ENCODE data around the gene CACNG4.

Gene CACNG4

DNA sequence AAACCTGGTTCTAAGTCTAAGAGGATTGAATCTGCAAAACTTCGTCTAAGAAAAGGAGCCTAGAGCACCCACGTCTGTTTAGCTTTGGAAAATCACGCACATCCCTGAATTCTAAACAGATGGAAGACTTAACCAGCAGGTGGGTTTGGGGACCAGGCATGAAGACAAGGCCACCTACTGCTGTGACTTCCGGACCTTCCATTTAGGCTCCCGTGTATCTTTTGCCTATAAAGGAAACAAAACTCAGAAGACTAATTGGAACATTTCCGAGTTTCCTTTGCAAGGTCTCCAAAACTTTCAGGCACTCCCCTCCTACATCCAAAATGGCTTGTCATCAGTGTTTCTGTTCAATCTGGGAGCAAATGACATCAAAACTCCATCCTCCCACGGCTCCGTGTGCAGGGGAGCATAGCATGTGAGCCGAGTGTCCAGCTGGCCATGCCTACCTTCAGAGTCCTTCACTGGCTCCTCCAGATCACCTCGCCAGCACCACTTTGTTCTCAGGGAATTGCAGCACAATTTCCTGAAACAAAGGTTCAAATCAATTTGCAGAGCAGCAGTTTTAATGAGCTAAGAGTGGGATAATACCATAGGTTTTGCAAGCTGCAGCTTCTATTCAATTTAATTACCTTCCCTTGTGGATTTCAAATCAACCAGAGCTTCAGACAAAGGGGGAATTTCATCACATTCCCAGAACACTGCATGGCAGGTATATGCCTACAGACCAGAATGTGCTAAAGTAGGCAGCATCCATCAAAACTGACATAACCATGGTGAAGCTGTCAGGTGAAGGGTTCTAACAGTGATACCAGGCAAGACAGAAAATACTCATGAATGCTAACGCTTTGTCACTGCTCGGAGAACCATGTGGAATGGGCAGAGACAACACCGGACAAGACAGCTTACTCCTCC lies 103.3 kb downstream of the CACNG4 start:
- DNase-seq, result no peak

DNA sequence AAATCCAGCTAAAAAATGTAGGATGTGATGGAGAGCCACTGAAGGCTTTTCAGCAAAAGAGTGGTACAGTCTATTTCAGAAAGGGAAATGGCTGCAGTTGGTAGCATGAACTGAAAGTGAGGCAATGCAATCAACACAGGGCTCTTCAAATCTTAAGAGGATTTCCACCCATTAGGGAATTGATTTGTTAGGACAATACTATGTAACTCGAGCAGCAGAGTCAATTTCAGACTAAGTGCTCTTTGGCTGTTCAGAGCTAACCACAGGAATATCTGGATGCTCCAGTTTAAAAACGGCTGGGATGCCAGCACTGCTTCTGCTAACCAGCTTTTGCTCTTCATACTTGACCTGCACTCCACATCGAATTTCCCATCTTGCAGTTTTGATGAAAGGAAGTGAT lies 104.5 kb downstream of the CACNG4 start:
- no peak for DNase-seq

- DNase-seq, result no peak
These were observed 105.2 kb downstream of the CACNG4 start for GRCh38 chr17:67069603-67070136.

DNA sequence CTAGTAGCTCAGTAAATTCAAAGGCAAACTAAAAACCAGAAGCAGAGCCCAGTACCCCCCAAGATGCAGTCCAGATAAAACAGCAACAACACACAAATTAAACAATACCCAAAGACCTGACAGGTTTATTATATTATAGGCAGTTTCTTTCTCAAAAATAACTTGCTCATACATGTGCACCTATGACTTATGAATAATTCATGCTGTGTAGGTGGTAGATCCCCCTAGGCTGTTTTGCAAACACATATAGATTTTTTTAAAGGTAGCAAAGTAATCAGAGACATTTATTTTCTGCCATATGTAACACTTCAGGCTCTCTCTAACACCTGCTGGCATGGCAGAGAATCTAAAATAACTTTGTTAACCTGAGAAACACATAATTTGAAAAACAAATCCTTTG lies 107.1 kb downstream of the CACNG4 start:
- no peak for DNase-seq

- DNase-seq, result no peak
These were observed 108.4 kb downstream of the CACNG4 start for GRCh38 chr17:67072885-67073284.

DNA sequence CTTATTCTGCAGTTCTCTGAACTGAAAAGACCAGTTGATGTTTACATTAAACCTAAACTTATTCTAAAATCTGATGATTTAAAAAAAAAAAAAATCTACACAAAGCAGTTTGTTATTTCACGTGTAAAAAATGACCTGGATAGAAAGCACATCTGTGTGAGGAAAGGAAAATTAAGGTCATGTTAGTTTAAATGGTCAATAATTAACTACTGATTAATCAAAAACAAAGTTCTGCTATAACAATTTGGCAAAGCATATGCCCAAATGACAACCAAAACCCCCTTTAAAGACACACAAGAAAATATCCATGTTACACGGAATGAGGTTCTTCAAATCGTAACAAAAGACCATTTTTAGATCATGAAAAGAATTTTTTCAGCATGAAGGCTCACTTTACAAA lies 110.3 kb downstream of the CACNG4 start:
- no peak for DNase-seq

DNA sequence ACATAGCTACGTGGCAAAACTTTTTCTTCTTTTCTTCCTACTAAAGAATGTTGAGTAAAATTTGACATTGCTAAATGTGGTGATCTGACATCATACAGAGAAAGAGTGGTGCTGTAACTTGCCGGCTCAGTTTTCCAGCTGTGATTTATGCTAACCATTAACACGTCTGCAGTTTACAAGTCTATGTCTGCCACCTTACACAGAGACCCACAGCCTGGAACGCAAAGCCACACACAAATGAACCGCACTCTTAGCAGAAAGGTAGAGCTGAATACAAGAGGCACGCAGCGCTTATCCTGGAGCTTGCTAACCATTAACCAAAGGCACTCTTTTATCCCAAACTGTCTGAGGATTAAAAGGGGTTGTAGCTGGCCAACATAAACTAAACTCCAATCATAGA lies 111.8 kb downstream of the CACNG4 start:
- no peak for DNase-seq

DNA sequence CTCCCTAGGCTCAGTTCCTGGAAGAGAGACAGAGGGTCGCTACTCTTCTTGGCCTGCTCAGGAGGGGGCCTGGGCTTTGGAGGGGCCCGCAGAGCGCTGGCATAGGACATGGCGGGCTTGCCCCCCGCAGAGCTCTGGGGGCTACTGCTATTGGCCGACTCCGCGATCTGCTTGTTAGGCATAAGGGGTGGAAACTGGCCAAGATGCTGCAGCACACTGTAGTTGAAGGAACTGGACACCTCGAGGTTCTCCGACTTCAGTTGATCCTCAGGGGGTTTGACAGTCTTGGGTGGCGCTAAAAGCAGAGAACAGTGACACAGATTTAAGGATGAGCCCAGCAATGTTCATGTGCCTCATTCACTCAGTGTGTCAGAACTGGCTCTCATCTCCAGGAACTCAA lies 113.8 kb downstream of the CACNG4 start:
- no peak for DNase-seq

DNA sequence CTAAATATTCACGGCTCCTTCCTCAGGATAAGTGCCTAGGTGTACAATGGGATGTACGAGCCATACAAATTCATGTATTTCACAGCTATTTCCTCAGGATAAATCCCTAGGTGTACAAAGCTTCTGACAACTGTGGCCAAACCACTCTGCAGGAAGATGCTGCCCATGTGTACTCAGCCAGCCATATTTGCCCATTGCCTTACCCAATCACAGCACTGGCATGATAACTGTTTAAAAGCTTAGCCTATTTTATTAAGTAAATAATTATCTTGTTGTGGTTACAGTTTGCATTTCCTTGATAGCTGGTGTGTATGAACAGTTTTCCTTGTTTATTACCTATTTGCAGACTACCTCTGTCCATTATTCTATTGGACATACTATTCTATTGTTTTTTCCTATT lies 115.0 kb downstream of the CACNG4 start:
- no peak for DNase-seq

GRCh38 chr17:67080804-67081203 lies 116.3 kb downstream of the CACNG4 start:
- DNase-seq, result no peak

DNA sequence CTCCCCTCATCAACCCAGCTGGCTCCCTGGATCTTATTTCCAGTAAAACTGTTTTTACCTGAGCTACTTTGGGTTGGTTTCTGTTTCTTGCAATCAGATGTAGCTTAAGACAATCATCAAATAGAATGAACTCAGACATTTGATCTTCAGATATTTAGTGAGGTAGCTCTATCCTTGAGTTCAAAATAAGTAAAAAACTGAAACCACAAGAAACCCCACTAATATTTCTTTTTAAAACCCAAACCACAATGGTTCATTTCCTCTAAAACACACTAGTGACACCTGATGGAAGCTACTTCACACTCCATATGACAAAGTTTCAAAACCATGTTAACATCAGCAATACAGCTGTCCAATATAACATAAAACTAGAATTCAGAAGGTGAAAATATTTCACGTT lies 117.6 kb downstream of the CACNG4 start:
- DNase-seq, result peak; percentile 41

Data from CD4-positive, alpha-beta T cell treated with Interleukin-12 subunit alpha and Interleukin-12 subunit beta, for 1 hour (primary cell).